Activated effector memory CD4-positive, alpha-beta T cell treated with anti-CD3 and anti-CD28 coated beads, Interleukin-2, amount 50 U/mL, for 16 hours (primary cell): ENCODE data around the gene KIN.
A peak's percentile ranks its signal among the peaks of the same experiment; 100 is the strongest.
"Not testable (repeated sequence)": the region's sequence is repeated elsewhere in the genome, so short reads cannot be mapped to it uniquely, and the experiment has no call there.

Experiments used
- DNase-seq: peaks from one replicate; pipeline ENCODE4 v3.0.0-alpha.2; 2020

KIN gene

GRCh38 chr10:7787857-7788638 lies at the start of gene KIN, which contains the start of gene ATP5F1C:
Gene KIN, minus strand, starts transcription at chr10:7787993. Its CDS starts 60 bp downstream, at chr10:7787933.
Gene ATP5F1C, plus strand, starts transcription at chr10:7788177. Its CDS starts 31 bp downstream, at chr10:7788208.
- DNase-seq, result peak; percentile 99

GRCh38 chr10:7836571-7836970 lies 48.8 kb upstream of the KIN start:
- DNase-seq, result no peak

- DNase-seq, result no peak
These were observed 46.5 kb upstream of the KIN start for GRCh38 chr10:7834262-7834661.

GRCh38 chr10:7833210-7833609 lies 45.4 kb upstream of the KIN start:
- no peak for DNase-seq

GRCh38 chr10:7832060-7832459 lies 44.3 kb upstream of the KIN start:
- DNase-seq, result no peak

- DNase-seq, result no peak
These were observed 41.6 kb upstream of the KIN start for GRCh38 chr10:7829289-7829834.

GRCh38 chr10:7826971-7827370 lies 39.2 kb upstream of the KIN start:
- DNase-seq, result no peak

GRCh38 chr10:7824251-7824650 lies 36.5 kb upstream of the KIN start:
- no peak for DNase-seq

- peak; percentile 71 for DNase-seq
These were observed 31.3 kb upstream of the KIN start for GRCh38 chr10:7819121-7819460.

GRCh38 chr10:7818295-7819120 lies 30.7 kb upstream of the KIN start, which contains the start of gene TAF3:
Gene TAF3, plus strand, starts transcription at chr10:7818505. Its CDS starts 205 bp downstream, at chr10:7818710.
- peak; percentile 98 for DNase-seq

- DNase-seq, result no peak
These were observed 30.1 kb upstream of the KIN start for GRCh38 chr10:7817984-7818294.

- no peak for DNase-seq
These were observed 29.8 kb upstream of the KIN start for GRCh38 chr10:7817576-7817975.

- no peak for DNase-seq
These were observed 25.7 kb upstream of the KIN start for GRCh38 chr10:7813481-7813880.

- not testable (repeated sequence) for DNase-seq
These were observed 23.9 kb upstream of the KIN start for GRCh38 chr10:7811743-7812142.

GRCh38 chr10:7811000-7811399 lies 23.2 kb upstream of the KIN start:
- no peak for DNase-seq

GRCh38 chr10:7810443-7810842 lies 22.6 kb upstream of the KIN start:
- DNase-seq, result no peak

- DNase-seq, result no peak
These were observed 21.0 kb upstream of the KIN start for GRCh38 chr10:7808686-7809267.

- no peak for DNase-seq
These were observed 16.9 kb upstream of the KIN start for GRCh38 chr10:7804741-7805140.

GRCh38 chr10:7804216-7804615 lies 16.4 kb upstream of the KIN start:
- no peak for DNase-seq

- no peak for DNase-seq
These were observed 14.8 kb upstream of the KIN start for GRCh38 chr10:7802606-7803005.

GRCh38 chr10:7797582-7797981 lies 9.8 kb upstream of the KIN start:
- no peak for DNase-seq

GRCh38 chr10:7795605-7796004 lies 7.8 kb upstream of the KIN start:
- DNase-seq, result no peak

GRCh38 chr10:7794251-7795026 lies 6.6 kb upstream of the KIN start:
- no peak for DNase-seq
